Glutamatergic neuron (in vitro differentiated cells): ENCODE results near the gene PRSS48. TPM values are rescaled to one million over a fixed set of nuclear protein-coding genes. Genes with fewer than 3 reads are reported as not detected.

ENCODE experiments used
- DNase-seq: peaks from one replicate; pipeline ENCODE4 v3.0.0; 2022
- H3K27ac Mint-ChIP-seq: one replicate; pipeline ENCODE4 v1.8.0; 2020; ENCODE audit warnings: mild to moderate bottlenecking, mixed read lengths, inconsistent platforms; ENCODE audit not compliant: unreplicated experiment
- H3K27me3 Mint-ChIP-seq: one replicate; pipeline ENCODE4 v1.8.0; 2020; ENCODE audit warnings: mild to moderate bottlenecking, moderate library complexity, mixed read lengths, inconsistent platforms; ENCODE audit not compliant: unreplicated experiment
- H3K36me3 Mint-ChIP-seq: one replicate; pipeline ENCODE4 v1.8.0; 2020; ENCODE audit warnings: mild to moderate bottlenecking, mixed read lengths, inconsistent platforms; ENCODE audit not compliant: unreplicated experiment
- H3K4me1 Mint-ChIP-seq: one replicate; pipeline ENCODE4 v1.8.0; 2020; ENCODE audit warnings: mild to moderate bottlenecking, low read depth, mixed read lengths, inconsistent platforms; ENCODE audit not compliant: unreplicated experiment
- H3K4me3 Mint-ChIP-seq: one replicate; pipeline ENCODE4 v1.8.0; 2020; ENCODE audit warnings: mild to moderate bottlenecking, mixed read lengths, inconsistent platforms; ENCODE audit not compliant: unreplicated experiment
- H3K9me3 Mint-ChIP-seq: one replicate; pipeline ENCODE4 v1.8.0; 2020; ENCODE audit warnings: mild to moderate bottlenecking, moderate library complexity, mixed read lengths, inconsistent platforms; ENCODE audit not compliant: unreplicated experiment
- CTCF ChIP-seq: fragments of 200-600 bp; sonication (generic); IDR thresholded peaks from one replicate; pipeline ENCODE4 v1.5.0; 2021; ENCODE audit not compliant: partially characterized antibody, unreplicated experiment
- total RNA-seq: library from RNA; stranded (reverse); fragmentation: NEBNext Ultra II Directional; extraction: Animal tissue kit (Norgen Biotek cat#: 25700); gene quantifications from one replicate; pipeline ENCODE4 v1.2.1, GENCODE V29; 2021; ENCODE audit not compliant: unreplicated experiment

PRSS48 gene
- total RNA-seq, 1 donor from 2014 or later: not detected

DNA sequence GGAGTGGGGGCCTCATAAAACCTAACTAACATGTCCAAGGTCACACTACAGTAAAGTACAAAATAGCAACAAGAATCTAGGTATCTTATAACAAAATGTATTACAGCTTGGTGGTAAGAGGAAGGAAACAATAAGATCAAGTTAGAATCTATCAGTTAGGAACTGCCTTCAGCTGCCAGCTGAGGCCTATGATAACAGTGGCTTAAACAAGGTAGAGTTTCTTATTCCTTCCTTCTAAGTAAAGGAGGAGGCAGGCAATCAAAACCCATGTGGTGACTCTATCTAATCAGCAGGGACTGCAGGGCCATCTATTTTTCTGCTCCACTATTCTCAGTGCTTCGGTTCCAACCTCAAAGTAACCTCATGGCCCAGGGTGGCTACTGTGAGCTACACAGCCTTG, 37.5 kb downstream of the PRSS48 start:
- Mint-ChIP-seq H3K9me3 (no peaks in the 10 kb centered on the region), H3K4me1 (no peaks in the 10 kb centered on the region), H3K4me3 (no peak overlapping the region), H3K36me3 (no peaks in the 10 kb centered on the region), H3K27me3 (no peaks in the 10 kb centered on the region), H3K27ac (no peak overlapping the region)
- DNase-seq: no peak
- TF ChIP-seq CTCF: no peak

GRCh38 chr4:151315212-151315886, 38.4 kb downstream of the PRSS48 start:
- Mint-ChIP-seq H3K27ac (no peak overlapping the region), H3K27me3 (no peaks in the 10 kb centered on the region), H3K36me3 (no peaks in the 10 kb centered on the region), H3K4me3 (no peak overlapping the region), H3K9me3 (no peaks in the 10 kb centered on the region), H3K4me1 (no peaks in the 10 kb centered on the region)
- DNase-seq: no peak
- no peak for TF ChIP-seq CTCF

DNA sequence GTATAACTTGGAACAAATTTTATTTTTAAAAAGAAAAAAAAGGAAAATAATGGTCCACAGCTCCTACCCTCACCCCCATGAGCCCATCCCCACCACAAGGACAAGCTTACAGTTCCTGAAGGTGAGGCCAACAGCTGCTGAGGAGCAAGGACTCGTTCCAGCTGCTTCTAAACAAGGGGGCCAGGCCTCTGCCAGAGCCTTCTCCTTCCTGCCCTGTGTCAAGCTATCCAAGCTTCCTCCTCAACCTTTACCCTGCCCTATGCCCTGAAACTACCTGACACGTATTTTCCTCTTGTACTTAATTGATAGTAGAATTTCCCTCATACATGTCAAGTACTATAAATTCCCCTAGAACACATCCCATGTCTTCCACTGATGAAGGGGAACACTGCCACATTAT, 39.7 kb downstream of the PRSS48 start:
- Mint-ChIP-seq H3K4me1 (no peaks in the 10 kb centered on the region), H3K27me3 (no peaks in the 10 kb centered on the region), H3K9me3 (no peaks in the 10 kb centered on the region), H3K36me3 (no peaks in the 10 kb centered on the region), H3K4me3 (no peak overlapping the region), H3K27ac (no peak overlapping the region)
- DNase-seq: no peak
- no peak for TF ChIP-seq CTCF

GRCh38 chr4:151318307-151319006, 41.5 kb downstream of the PRSS48 start:
- Mint-ChIP-seq H3K4me1 (no peaks in the 10 kb centered on the region), H3K36me3 (no peaks in the 10 kb centered on the region), H3K27me3 (no peaks in the 10 kb centered on the region), H3K9me3 (no peaks in the 10 kb centered on the region), H3K27ac (no peak overlapping the region), H3K4me3 (no peak overlapping the region)
- DNase-seq: no peak
- TF ChIP-seq CTCF: no peak

DNA sequence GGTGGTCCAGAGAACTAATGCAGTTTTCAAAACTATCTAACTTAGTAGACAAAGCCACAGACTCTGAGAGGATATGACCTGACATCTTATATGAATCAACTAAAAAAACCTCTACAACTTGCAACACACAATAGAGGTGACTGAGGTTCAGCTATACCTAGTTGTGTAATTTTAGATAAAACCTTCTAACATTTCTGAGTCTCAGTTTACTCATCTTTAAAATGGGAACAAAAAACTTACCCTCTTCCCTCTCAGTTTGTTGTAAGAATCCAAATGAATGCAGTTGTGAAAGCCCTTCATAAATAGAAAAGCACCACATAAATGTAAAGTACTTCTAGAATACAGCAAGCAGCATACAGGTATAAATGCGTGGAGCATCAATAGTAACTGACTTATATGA, 42.5 kb downstream of the PRSS48 start:
- Mint-ChIP-seq H3K9me3 (no peaks in the 10 kb centered on the region), H3K4me3 (no peak overlapping the region)

More for the DNA sequence above, 42.5 kb downstream of the PRSS48 start:
- peaks cover 4% of the 10 kb centered on the region for H3K27me3 Mint-ChIP-seq
- no peaks in the 10 kb centered on the region for H3K4me1 Mint-ChIP-seq
- no peaks in the 10 kb centered on the region for H3K36me3 Mint-ChIP-seq
- DNase-seq: no peak
- TF ChIP-seq CTCF: no peak
- H3K27ac Mint-ChIP-seq: no peak overlapping the region
